Neural cell (in vitro differentiated cells): ENCODE results near the gene LAMB2. TPM values are rescaled to one million over a fixed set of nuclear protein-coding genes. Genes with fewer than 3 reads are reported as not detected.

Experiments
- H2AFZ ChIP-seq: fragments of 200-600, 300-800 bp; sonication (generic), shearing (Covaris generic); 2 replicates; pipeline ENCODE4 v1.6.0; 2014; ENCODE audit warnings: low read depth, mild to moderate bottlenecking, antibody characterized with exemption, low read length, moderate library complexity
- H3F3A ChIP-seq: fragments of 200-600 bp; shearing (Covaris generic); 2 replicates; pipeline ENCODE4 v1.6.1; 2016; ENCODE audit warnings: mild to moderate bottlenecking, moderate library complexity, mixed read lengths, antibody characterized with exemption, low read length; ENCODE audit not compliant: insufficient read depth, poor library complexity, severe bottlenecking
- H3K27ac ChIP-seq: fragments of 200-600, 300-800 bp; sonication (generic), shearing (Covaris generic); 2 replicates; pipeline ENCODE4 v1.5.1; 2014; ENCODE audit warnings: mild to moderate bottlenecking, low read length, moderate library complexity
- H3K27me3 ChIP-seq: fragments of 300-800, 200-600 bp; sonication (generic), shearing (Covaris generic); 2 replicates; pipeline ENCODE4 v1.6.0; 2014; ENCODE audit warnings: mild to moderate bottlenecking, low read depth, low read length, moderate library complexity; ENCODE audit not compliant: insufficient read depth
- H3K36me3 ChIP-seq: fragments of 300-800, 200-600 bp; sonication (generic), shearing (Covaris generic); 2 replicates; pipeline ENCODE4 v1.5.1; 2014; ENCODE audit warnings: mild to moderate bottlenecking, antibody characterized with exemption, low read length, moderate library complexity; ENCODE audit not compliant: insufficient read depth
- H3K4me2 ChIP-seq: fragments of 300-800, 200-600 bp; sonication (generic), shearing (Covaris generic); 2 replicates; pipeline ENCODE4 v1.6.0; 2014; ENCODE audit warnings: mild to moderate bottlenecking, low read length
- H3K4me3 ChIP-seq: fragments of 300-800, 200-600 bp; sonication (generic), shearing (Covaris generic); 2 replicates; pipeline ENCODE4 v1.5.1; 2014; ENCODE audit warnings: mild to moderate bottlenecking, low read length, moderate library complexity
- H3K79me2 ChIP-seq: fragments of 200-600 bp; shearing (Covaris generic); replicated peaks from 2 replicates; pipeline ENCODE4 v1.6.0; 2014; ENCODE audit warnings: mild to moderate bottlenecking, low read length, moderate library complexity; ENCODE audit not compliant: insufficient read depth
- H3K9ac ChIP-seq: fragments of 300-800, 200-600 bp; sonication (generic), shearing (Covaris generic); 2 replicates; pipeline ENCODE4 v1.6.1; 2016; ENCODE audit warnings: mild to moderate bottlenecking, low read length, mixed read lengths
- H3K9me2 ChIP-seq: fragments of 200-600 bp; shearing (Covaris generic); 2 replicates; pipeline ENCODE4 v1.6.1; 2016; ENCODE audit warnings: mild to moderate bottlenecking, low read length, mixed read lengths; ENCODE audit not compliant: insufficient read depth
- H3K9me3 ChIP-seq: fragments of 200-600, 300-800 bp; sonication (generic), shearing (Covaris generic); 2 replicates; pipeline ENCODE4 v1.6.1; 2016; ENCODE audit warnings: mild to moderate bottlenecking, mixed run types, low read length, moderate library complexity, mixed read lengths
- H4K20me1 ChIP-seq: fragments of 200-600 bp; shearing (Covaris generic); 2 replicates; pipeline ENCODE4 v1.6.1; 2016; ENCODE audit warnings: mild to moderate bottlenecking, mixed run types; ENCODE audit not compliant: insufficient read depth
- EP300 ChIP-seq: fragments of 450-650 bp; conservative IDR thresholded peaks from 2 replicates; pipeline ENCODE4 v1.6.1; 2014; ENCODE audit warnings: antibody characterized with exemption, mild to moderate bottlenecking, moderate library complexity; ENCODE audit not compliant: poor library complexity, severe bottlenecking
- EZH2 ChIP-seq: fragments of 200-600, 300-800 bp; shearing (Covaris generic), sonication (generic); IDR thresholded peaks from 2 replicates; pipeline ENCODE4 v1.6.1; 2014; ENCODE audit warnings: antibody characterized with exemption, low read length, borderline replicate concordance, mild to moderate bottlenecking; ENCODE audit not compliant: insufficient read depth, poor library complexity, severe bottlenecking
- MXI1 ChIP-seq: fragments of 450-650 bp; conservative IDR thresholded peaks from 2 replicates; pipeline ENCODE4 v1.6.1; 2014; ENCODE audit warnings: antibody characterized with exemption, mild to moderate bottlenecking; ENCODE audit not compliant: poor library complexity, severe bottlenecking
- POLR2AphosphoS5 ChIP-seq: IDR thresholded peaks from 2 replicates; pipeline ENCODE4 v1.6.1; 2012
- RAD21 ChIP-seq: fragments of 450-650 bp; conservative IDR thresholded peaks from 2 replicates; pipeline ENCODE4 v1.6.1; 2014; ENCODE audit warnings: antibody characterized with exemption, mild to moderate bottlenecking, moderate library complexity
- SMC3 ChIP-seq: fragments of 450-650 bp; conservative IDR thresholded peaks from 2 replicates; pipeline ENCODE4 v1.6.1; 2014; ENCODE audit warnings: antibody characterized with exemption, mild to moderate bottlenecking, moderate library complexity; ENCODE audit not compliant: poor library complexity
- TAF1 ChIP-seq: IDR thresholded peaks from 2 replicates; pipeline ENCODE4 v1.6.1; 2012; ENCODE audit warnings: low read depth
- polyA plus RNA-seq: library from polyadenylated mRNA; depleted of rRNA; stranded (reverse); fragments of >200 nt; gene quantifications from 2 replicates; pipeline ENCODE4 v1.2.3, GENCODE V29; 2014
- TF ChIP-seq, protein P1 (sequence below): fragments of 450-650 bp; IDR thresholded peaks from 2 replicates; pipeline ENCODE4 v1.5.1; 2014; ENCODE audit warnings: antibody characterized with exemption, mild to moderate bottlenecking, moderate library complexity; ENCODE audit not compliant: poor library complexity, severe bottlenecking
- TF ChIP-seq, protein P2 (sequence below): IDR thresholded peaks from 2 replicates; pipeline ENCODE4 v1.6.1; 2012; ENCODE audit warnings: borderline replicate concordance

The LAMB2 gene
- polyA plus RNA-seq, 1 donor from 2014 or later: 15.9 TPM

DNA sequence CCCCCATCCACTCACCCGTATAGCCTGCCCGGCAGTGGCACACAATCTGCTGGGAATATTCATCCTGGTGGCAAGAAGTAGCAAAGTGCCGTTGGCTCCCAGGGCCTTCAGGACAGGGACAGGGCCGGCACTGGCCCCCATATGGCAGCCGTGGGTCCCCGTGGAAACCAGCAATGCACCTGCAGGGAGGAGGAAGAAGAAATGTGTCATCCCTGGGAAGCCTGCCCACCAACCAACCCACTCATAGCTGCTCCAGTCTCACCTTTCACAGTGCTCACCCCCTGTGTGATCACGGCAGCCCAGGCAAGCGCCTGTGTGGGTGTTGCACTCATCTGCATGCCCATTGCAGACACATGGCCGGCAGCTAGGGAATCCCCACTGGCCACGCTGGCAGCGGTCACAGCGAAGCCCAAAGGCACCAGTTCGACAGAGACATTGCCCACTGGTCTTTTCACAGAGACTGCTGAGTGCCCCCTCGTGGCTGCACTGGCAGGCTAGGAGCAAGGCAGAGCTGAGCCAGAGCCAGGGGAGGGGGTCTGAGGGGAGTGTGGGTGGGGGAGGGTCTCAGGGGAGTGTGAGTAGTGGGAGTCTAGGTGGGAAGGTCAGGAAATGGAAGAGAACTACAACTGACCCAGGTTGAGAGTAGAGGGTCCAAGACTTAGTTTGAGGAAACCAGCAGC lies 7.7 kb downstream of the LAMB2 start:
- H3K36me3 ChIP-seq: no peaks in the 10 kb centered on the region
- H3F3A ChIP-seq: no peaks in the 10 kb centered on the region
- H3K4me2 ChIP-seq: no peak overlapping the region
- H3K9ac ChIP-seq: no peak overlapping the region
- H3K9me3 ChIP-seq: no peaks in the 10 kb centered on the region
- no peak overlapping the region for H3K27ac ChIP-seq
- peaks cover under 1% of the 10 kb centered on the region for H3K79me2 ChIP-seq
- no peak overlapping the region for H3K4me3 ChIP-seq
- no peaks in the 10 kb centered on the region for H3K27me3 ChIP-seq
- H4K20me1 ChIP-seq: no peaks in the 10 kb centered on the region
- no peak overlapping the region for H2AFZ ChIP-seq
- TF ChIP-seq MXI1 (no peak), POLR2AphosphoS5 (no peak)
- no peaks in the 10 kb centered on the region for H3K9me2 ChIP-seq

DNA sequence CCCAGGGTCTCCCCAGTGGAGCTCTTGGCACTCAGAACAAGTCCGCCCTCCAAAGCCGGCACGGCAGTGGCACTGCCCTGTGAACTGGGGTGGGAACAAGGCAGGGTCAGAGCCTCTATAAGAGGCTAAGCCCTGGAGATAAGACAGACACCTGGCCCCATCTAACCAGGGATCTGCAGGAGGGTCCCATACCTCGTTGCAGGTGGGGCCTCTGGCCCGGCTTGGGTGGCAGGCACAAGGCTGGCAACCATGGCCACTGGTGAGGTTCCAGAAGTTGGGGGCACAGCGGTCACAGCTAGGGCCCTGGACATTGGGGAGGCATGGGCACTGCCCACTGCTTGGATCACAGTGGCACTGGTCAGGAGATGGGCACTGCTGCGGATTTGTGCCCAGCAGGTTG lies 8.6 kb downstream of the LAMB2 start:
- Histone ChIP-seq H3K79me2 (peaks cover 9% of the 10 kb centered on the region), H3K4me2 (no peak overlapping the region), H3K9ac (no peak overlapping the region), H3K9me2 (no peaks in the 10 kb centered on the region), H3K27ac (no peak overlapping the region), H3F3A (no peaks in the 10 kb centered on the region), H4K20me1 (no peaks in the 10 kb centered on the region), H3K4me3 (no peak overlapping the region), H2AFZ (no peak overlapping the region), H3K27me3 (no peaks in the 10 kb centered on the region), H3K9me3 (no peaks in the 10 kb centered on the region), H3K36me3 (no peaks in the 10 kb centered on the region)
- TF ChIP-seq TAF1 (no peak), RAD21 (no peak), EP300 (no peak), POLR2AphosphoS5 (no peak)

DNA sequence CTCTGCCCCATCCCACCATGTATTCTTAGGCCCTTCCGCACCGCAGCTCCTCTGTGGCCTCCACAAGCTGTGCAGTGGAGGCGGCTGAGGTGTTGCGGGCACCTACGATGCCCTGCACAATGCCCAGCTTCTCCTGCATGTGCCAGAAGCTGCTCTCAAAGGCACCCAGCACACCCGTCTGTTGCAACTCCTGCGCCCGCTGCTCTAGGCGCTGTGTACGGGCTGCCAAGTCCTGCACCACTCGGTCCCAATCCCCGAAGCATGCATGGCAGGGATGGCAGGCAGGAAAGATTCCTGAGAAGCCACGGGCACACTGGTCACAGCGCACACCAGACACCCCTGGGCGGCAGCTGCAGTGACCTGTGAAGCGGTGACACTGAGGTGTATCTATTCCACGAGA lies 9.2 kb downstream of the LAMB2 start:
- Histone ChIP-seq H3K27me3 (no peaks in the 10 kb centered on the region), H3K4me2 (no peak overlapping the region), H3K9me3 (no peaks in the 10 kb centered on the region), H4K20me1 (no peaks in the 10 kb centered on the region), H3K9me2 (no peaks in the 10 kb centered on the region), H3K4me3 (no peak overlapping the region), H3K36me3 (no peaks in the 10 kb centered on the region), H3K79me2 (peaks cover 15% of the 10 kb centered on the region), H2AFZ (no peak overlapping the region), H3K27ac (no peak overlapping the region), H3K9ac (no peak overlapping the region), H3F3A (no peaks in the 10 kb centered on the region)
- TF ChIP-seq SMC3: no peak
- no peak for TF ChIP-seq TAF1
- TF ChIP-seq POLR2AphosphoS5: no peak
- TF ChIP-seq, protein P1, sequence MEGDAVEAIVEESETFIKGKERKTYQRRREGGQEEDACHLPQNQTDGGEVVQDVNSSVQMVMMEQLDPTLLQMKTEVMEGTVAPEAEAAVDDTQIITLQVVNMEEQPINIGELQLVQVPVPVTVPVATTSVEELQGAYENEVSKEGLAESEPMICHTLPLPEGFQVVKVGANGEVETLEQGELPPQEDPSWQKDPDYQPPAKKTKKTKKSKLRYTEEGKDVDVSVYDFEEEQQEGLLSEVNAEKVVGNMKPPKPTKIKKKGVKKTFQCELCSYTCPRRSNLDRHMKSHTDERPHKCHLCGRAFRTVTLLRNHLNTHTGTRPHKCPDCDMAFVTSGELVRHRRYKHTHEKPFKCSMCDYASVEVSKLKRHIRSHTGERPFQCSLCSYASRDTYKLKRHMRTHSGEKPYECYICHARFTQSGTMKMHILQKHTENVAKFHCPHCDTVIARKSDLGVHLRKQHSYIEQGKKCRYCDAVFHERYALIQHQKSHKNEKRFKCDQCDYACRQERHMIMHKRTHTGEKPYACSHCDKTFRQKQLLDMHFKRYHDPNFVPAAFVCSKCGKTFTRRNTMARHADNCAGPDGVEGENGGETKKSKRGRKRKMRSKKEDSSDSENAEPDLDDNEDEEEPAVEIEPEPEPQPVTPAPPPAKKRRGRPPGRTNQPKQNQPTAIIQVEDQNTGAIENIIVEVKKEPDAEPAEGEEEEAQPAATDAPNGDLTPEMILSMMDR: no peak
- TF ChIP-seq RAD21: no peak
- TF ChIP-seq, protein P2, sequence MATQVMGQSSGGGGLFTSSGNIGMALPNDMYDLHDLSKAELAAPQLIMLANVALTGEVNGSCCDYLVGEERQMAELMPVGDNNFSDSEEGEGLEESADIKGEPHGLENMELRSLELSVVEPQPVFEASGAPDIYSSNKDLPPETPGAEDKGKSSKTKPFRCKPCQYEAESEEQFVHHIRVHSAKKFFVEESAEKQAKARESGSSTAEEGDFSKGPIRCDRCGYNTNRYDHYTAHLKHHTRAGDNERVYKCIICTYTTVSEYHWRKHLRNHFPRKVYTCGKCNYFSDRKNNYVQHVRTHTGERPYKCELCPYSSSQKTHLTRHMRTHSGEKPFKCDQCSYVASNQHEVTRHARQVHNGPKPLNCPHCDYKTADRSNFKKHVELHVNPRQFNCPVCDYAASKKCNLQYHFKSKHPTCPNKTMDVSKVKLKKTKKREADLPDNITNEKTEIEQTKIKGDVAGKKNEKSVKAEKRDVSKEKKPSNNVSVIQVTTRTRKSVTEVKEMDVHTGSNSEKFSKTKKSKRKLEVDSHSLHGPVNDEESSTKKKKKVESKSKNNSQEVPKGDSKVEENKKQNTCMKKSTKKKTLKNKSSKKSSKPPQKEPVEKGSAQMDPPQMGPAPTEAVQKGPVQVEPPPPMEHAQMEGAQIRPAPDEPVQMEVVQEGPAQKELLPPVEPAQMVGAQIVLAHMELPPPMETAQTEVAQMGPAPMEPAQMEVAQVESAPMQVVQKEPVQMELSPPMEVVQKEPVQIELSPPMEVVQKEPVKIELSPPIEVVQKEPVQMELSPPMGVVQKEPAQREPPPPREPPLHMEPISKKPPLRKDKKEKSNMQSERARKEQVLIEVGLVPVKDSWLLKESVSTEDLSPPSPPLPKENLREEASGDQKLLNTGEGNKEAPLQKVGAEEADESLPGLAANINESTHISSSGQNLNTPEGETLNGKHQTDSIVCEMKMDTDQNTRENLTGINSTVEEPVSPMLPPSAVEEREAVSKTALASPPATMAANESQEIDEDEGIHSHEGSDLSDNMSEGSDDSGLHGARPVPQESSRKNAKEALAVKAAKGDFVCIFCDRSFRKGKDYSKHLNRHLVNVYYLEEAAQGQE: no peak
- no peak for TF ChIP-seq EZH2
- no peak for TF ChIP-seq MXI1
- no peak for TF ChIP-seq EP300
